Epithelial cell of proximal tubule (primary cell): ENCODE results near the gene KCNMA1. TPM values are rescaled to one million over a fixed set of nuclear protein-coding genes. Genes with fewer than 3 reads are reported as not detected.

Experiments
- DNase-seq: peaks from one replicate; pipeline ENCODE4 v3.0.0-alpha.2; 2011; ENCODE audit warnings: low read depth
- H3K4me3 ChIP-seq: 2 replicates; pipeline ENCODE4 v1.5.1; 2011; ENCODE audit warnings: low read depth, mild to moderate bottlenecking, low read length
- total RNA-seq: library from RNA; depleted of rRNA; stranded (reverse); fragments of >200 nt; gene quantifications from 2 replicates; pipeline ENCODE4 v1.2.3, GENCODE V29; 2015
- TF ChIP-seq, protein P1 (sequence below): conservative IDR thresholded peaks from 2 replicates; pipeline ENCODE4 v1.5.1; 2012; ENCODE audit warnings: low read depth, mild to moderate bottlenecking, low read length

The KCNMA1 gene
- total RNA-seq, 1 donor from 2014 or later = 12.5 TPM

DNA sequence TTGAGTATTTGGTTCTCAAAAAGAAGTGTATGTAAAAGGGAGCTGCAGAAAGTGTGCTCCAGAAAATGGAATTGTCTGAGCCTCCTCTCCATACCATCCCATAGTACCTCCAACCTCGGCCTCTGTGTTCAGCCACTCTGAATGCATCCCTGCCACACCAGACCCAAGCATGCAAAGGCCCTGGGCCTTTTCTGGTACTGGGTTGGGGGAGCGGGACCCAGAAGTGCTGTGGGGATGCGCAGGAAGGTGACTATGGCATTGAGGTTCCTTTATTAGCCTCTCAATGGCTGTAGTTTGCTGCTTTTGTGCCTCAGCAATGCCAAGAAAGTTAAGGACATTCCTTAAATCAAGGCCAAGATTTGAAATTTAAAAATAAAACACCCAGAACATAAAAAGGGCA, 2.1 kb upstream of the KCNMA1 start:
- no peak for DNase-seq
- H3K4me3 ChIP-seq = no peak overlapping the region
- TF ChIP-seq, protein P1, sequence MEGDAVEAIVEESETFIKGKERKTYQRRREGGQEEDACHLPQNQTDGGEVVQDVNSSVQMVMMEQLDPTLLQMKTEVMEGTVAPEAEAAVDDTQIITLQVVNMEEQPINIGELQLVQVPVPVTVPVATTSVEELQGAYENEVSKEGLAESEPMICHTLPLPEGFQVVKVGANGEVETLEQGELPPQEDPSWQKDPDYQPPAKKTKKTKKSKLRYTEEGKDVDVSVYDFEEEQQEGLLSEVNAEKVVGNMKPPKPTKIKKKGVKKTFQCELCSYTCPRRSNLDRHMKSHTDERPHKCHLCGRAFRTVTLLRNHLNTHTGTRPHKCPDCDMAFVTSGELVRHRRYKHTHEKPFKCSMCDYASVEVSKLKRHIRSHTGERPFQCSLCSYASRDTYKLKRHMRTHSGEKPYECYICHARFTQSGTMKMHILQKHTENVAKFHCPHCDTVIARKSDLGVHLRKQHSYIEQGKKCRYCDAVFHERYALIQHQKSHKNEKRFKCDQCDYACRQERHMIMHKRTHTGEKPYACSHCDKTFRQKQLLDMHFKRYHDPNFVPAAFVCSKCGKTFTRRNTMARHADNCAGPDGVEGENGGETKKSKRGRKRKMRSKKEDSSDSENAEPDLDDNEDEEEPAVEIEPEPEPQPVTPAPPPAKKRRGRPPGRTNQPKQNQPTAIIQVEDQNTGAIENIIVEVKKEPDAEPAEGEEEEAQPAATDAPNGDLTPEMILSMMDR = no peak

DNA sequence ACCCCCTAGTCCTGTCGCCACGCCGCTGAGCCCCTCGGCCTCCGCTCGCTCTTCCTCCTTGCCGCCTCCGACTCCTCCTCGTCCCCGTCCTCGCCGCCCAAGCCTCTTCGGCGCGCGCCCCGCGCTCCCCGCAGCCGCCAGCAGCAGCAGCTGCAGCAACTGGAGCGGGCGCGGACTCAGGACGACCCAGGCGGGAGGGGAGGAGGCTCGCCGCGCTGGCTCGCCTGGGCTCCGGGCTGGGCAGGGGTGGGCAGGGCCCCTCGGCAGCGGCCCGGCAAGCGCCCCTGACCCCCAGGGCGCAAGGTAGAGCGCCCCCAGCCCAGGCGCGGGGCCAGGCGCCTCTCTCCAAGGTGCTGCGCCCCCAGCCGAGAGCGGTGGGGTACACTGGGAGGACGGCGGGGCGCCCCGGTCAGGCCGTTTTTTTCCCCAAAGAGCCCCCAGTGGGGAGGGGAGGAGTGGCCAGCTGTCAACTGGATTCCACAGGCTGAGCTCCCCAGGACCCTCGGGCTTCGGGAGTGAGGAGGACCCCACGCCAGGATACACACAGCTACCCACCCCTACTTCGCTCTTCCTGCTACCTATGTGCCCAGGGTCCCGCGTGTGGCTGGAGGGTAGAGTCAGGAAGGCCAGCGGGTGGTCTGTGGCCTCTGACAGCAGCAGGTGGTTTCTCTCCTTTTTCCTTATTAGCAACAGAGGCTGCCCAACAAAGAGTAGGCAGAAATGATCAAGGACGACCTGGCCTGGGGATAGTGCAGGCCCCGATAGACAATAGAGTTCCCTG, 903 bp upstream of the KCNMA1 start:
- H3K4me3 ChIP-seq = peak overlapping the region; percentile 56
- TF ChIP-seq, protein P1 = no peak
- DNase-seq = no peak

DNA sequence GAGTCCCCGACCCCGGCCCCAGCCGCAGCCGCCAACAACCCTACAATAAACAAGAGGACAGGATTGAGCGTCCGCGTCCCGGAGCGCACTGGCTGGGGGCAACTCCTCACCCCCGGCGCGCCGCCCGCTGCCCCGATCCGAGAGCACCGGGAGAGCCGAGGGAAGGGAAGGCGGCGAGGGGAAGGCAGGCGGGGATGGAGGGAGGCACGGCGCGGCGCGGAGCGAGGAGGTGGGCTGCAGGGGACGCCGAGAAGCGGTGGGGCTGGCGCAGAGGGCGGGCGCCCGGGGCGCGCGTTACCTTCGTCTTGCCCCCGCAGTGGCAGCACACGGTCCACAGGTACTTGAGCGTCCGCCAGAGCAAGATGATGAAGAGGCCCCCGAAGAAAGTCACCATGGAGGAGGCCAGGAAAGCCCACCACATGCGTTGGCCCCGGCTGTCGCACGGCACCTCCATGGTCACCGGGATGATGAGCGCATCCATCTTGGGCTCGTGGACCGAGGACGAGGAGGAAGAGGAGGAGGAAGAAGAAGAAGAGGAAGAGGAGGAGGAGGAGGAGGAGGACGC, 559 bp downstream of the KCNMA1 start:
- TF ChIP-seq, protein P1 = no peak
- peak overlapping the region; percentile 85 for H3K4me3 ChIP-seq
- no peak for DNase-seq

DNA sequence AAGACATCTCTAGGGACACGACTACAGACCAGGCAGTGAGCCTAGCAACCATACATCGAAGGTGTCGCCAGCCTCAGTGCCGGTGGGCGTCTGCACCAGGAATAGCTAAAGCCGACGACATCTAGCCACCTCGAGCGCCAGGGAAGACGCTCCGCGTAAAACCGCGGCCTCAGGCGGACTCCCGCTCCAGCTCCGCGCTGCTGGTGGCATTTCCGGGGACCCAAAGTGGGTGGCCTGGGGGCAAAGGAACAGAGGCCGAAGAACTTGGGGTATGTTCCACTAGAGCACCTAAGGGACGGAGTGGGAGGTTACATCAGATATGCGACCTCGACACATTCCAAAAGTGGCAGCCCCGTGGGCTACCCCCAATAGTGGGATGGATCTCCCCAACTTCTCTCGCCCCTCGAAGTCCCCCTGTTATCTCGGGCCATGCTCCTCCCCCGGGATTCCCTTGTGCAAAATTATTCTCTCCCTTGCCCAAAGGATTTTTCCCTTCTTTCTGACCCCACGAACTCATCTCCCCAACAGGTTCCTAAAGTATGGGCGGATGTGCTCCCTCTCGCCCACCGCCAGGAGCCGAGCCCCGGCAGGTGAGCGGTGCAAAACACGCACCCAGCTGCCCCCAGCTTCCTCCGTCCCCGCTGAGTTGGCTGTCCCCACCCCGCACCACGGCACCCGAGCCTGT, 1.2 kb downstream of the KCNMA1 start:
- TF ChIP-seq, protein P1 = peak; percentile 15
- DNase-seq = no peak
- H3K4me3 ChIP-seq = peak overlapping the region; percentile 85

DNA sequence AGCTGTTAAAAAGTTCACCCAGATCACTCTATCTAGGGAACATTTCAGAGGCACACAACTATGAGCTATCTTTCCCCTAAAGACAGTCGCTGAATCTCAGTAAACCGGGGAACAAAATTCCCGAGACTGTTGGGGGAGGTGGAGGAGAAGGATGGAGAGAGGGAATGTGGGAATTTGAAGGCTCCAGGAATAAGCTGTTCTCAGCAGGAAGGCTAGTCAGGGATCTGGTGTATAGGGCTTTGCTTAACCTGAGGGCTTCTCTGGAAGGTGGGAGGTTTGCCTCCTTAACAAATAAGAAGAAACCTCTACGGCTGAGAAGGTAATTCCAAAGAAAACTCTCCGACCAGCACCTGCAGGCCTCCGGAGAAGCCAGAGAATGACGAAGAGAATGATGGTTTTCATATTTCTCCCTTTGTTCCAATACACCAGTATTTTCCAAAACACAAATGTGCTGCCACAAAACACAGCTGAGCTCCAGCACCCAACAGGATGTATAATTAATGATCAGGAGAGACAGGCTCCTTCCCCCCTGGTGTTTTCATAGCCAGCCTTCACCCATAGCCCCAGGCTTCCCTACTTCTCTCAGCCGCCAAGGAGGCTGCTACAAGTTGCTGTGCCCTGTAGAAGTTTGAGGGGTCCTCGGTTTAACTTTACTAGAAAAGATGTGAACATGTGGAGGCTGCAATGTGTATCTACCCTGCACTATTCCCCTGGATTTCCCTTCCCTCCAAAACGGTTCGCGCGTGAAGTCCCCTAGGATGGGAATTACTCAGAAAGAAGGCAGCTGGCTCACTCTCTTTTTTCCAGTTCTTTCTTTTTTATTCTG, 2.0 kb downstream of the KCNMA1 start:
- DNase-seq = no peak
- H3K4me3 ChIP-seq = peak overlapping the region; percentile 85
- TF ChIP-seq, protein P1 = no peak

DNA sequence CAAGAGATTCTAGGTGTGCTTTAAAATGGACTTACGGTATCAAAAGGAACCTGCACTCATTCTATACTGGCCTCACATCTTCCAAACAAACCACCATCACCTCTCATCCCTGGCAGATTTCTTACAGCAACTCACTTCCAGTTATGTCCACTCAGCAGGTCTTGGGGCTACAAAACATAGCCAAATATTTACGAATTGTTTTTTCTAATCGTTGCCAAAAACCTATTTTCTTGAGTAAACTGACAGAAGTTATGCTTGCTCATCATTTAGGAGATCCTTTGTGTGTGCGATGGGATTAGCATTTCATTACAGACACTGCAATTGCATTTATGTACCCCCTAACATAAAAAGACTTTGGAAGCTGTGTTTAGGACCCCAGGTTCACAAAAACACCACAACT, 2.7 kb downstream of the KCNMA1 start:
- H3K4me3 ChIP-seq = no peak overlapping the region
- no peak for DNase-seq
- TF ChIP-seq, protein P1 = no peak
